GM12864 (cell line): Measurements from ENCODE around the gene OR8S1.
"Not testable (repeated sequence)": the region's sequence is repeated elsewhere in the genome, so short reads cannot be mapped to it uniquely, and the experiment has no call there.

Experiments used
- DNase-seq: peaks from one replicate; pipeline ENCODE4 v3.0.0-alpha.2; 2011; ENCODE audit warnings: low read depth
- H3K4me3 ChIP-seq: 2 replicates; pipeline ENCODE4 v1.5.1; 2011; ENCODE audit warnings: mild to moderate bottlenecking, low read depth, low read length, control low read depth
- TF ChIP-seq, protein P1 (sequence below): IDR thresholded peaks from 2 replicates; pipeline ENCODE4 v1.5.1; 2011; ENCODE audit warnings: low read depth, mild to moderate bottlenecking, moderate library complexity, low read length, control low read depth, inconsistent platforms; ENCODE audit errors: missing control alignments

The OR8S1 gene, protein sequence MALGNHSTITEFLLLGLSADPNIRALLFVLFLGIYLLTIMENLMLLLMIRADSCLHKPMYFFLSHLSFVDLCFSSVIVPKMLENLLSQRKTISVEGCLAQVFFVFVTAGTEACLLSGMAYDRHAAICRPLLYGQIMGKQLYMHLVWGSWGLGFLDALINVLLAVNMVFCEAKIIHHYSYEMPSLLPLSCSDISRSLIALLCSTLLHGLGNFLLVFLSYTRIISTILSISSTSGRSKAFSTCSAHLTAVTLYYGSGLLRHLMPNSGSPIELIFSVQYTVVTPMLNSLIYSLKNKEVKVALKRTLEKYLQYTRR

DNA sequence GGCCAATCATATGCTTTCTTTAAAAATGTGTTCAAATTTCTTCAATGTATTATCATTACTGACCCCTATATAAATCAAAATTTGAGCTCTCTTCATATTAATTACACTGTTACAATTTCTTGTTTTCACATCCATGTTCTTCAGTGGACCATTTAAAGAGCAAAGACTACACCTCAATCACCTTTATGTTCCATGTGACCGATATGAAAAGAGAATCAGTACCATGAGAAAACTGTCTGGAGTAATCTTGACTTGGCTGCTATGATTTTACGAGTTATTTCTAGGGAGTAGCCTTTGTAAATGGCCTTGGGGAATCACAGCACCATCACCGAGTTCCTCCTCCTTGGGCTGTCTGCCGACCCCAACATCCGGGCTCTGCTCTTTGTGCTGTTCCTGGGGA is at the start of gene OR8S1:
OR8S1 (plus strand) TSS at position 301 of the 400 bp plus-strand sequence; CDS start at position 301, 0 bp downstream.
- TF ChIP-seq, protein P1, sequence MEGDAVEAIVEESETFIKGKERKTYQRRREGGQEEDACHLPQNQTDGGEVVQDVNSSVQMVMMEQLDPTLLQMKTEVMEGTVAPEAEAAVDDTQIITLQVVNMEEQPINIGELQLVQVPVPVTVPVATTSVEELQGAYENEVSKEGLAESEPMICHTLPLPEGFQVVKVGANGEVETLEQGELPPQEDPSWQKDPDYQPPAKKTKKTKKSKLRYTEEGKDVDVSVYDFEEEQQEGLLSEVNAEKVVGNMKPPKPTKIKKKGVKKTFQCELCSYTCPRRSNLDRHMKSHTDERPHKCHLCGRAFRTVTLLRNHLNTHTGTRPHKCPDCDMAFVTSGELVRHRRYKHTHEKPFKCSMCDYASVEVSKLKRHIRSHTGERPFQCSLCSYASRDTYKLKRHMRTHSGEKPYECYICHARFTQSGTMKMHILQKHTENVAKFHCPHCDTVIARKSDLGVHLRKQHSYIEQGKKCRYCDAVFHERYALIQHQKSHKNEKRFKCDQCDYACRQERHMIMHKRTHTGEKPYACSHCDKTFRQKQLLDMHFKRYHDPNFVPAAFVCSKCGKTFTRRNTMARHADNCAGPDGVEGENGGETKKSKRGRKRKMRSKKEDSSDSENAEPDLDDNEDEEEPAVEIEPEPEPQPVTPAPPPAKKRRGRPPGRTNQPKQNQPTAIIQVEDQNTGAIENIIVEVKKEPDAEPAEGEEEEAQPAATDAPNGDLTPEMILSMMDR: no peak
- no peak within 1 kb of the TSS for H3K4me3 ChIP-seq

DNA sequence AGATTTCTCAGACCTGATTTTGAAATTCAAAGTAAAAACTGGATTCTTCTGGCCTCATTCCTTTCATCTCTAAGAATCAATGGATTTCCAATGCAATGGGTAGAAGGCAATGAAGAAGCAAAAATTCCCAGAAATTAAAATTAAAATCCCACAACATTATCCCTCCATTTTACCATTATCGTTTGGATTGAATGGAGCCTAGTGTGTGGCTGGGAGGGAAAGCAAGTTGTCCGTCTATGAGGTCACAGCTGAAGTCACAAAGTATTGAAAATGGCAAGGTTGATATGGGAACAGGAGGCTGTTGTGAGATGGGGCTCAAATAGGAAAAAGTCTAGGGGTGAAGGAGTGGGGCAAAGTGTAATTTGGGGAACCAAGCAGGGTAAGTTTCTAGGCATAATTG is 43.2 kb upstream of the OR8S1 start, which contains the start of gene C12orf54:
C12orf54 (plus strand) TSS at position 301 of the 400 bp plus-strand sequence. CDS start 799 bp downstream, outside the sequence.
- DNase-seq: no peak
- no peak within 1 kb of the TSS for H3K4me3 ChIP-seq
- TF ChIP-seq, protein P1: no peak

More for the DNA sequence above, at the start of gene OR8S1:
- no peak for DNase-seq

DNA sequence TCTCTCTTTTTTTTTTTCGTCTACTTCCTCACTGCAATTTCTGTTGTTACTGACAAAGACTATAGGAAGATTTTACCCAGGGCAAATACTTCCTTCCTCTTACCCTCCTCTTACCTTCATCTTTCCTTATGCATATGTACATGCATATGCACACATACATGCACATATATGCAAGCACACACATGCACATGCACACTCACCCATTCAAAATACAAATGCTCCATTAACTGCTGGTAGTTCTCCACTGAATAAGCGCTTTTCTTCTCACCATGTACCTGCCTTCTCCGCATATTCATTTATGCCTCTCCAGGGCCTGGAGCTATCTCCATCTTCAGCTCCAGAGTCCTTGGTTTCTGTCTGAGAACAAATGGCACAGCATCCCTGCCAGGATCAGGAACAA is 42.5 kb upstream of the OR8S1 start:
- H3K4me3 ChIP-seq: no peak overlapping the region
- no peak for DNase-seq
- TF ChIP-seq, protein P1: no peak

DNA sequence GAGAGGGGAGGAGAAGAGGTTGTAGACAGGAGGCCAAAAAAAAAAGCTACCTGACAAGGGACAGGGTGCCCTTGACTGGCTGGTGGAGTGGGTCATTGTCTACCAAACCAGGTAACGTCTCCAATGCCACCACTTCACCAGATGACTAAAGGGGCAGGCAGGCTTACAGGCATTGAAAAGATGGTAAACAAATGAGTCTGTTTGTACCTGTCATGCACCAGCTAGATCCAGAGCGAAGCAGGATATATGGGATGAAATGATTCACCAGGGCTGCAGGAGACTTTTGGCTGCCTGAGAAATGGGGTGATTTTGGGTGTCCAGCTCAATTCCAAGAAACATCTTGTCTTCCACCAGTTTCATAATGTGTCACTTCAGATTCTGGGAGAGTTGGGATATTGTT is 39.2 kb upstream of the OR8S1 start:
- TF ChIP-seq, protein P1: no peak
- DNase-seq: no peak
- no peak overlapping the region for H3K4me3 ChIP-seq

DNA sequence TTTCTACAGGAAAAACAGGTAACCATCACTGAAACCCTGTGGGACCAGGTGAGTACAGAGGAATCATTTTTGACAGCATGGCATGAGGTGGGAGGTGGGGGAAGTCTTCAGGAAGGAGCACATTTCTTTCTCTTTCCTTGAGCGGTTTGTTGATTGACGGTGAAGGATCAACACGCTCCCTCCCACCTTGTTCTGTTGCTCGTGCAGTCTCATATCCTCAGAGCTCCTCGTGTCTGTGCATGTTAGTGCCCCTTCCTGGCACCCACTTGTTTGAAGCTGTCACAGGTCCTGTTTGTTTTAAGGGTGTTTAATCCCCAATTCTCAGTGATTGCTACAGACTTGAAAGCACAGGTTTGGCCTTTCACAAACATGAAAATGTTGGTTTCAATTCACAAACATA is 38.8 kb upstream of the OR8S1 start:
- TF ChIP-seq, protein P1: no peak
- H3K4me3 ChIP-seq: no peak overlapping the region
- DNase-seq: no peak

DNA sequence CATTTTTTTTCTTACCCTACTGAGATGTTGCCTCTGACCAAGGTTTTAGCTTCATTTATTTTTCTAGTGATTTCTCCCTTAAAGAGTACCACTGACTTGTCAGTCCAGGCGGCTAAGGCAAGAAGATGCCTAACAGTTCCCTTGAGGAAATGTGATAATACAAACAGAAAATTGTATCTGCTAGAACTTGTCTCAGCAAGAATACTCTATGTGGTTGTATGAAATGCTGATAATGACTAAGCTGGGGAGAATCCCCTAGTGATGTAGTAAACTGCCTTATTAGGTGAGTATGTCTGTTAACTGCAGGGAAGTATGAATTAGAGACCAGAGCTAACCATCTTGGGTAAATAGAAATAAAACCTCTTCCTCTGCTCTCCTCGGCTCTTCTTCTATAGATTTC is 36.4 kb upstream of the OR8S1 start:
- H3K4me3 ChIP-seq: no peak overlapping the region
- TF ChIP-seq, protein P1: no peak
- peak; percentile 39 for DNase-seq

DNA sequence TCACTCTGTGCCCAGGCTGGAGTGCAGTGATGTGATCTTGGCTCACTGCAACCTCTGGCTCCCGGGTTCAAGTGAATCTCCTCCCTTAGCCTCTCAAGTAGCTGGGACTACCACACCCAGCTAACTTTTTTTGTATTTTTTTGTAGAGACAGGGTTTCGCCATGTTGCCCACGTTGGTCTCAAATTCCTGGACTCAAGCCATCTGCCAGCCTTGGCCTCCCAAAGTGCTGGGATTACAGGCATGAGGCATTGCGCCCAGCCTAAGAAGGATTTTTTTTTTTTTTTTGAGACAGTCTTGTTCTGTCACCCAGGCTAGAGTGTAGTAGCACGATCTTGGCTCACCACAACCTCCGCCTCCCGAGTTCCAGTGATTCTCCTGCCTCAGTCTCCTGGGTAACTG is 36.0 kb upstream of the OR8S1 start:
- H3K4me3 ChIP-seq, DNase-seq: not testable (repeated sequence)

DNA sequence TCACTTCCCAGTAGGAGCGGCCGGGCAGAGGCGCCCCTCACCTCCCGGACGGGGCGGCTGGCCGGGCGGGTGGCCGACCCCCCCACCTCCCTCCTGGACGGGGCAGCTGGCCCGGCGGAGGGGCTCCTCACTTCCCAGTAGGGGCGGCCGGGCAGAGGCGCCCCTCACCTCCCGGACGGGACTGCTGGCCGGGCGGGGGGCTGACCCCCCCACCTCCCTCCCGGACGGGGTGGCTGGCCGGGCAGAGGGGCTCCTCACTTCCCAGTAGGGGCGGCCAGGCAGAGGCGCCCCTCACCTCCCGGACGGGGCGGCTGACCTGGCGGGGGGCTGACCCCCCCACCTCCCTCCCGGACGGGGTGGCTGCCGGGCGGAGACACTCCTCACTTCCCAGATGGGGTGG is 25.2 kb upstream of the OR8S1 start:
- DNase-seq, H3K4me3 ChIP-seq: not testable (repeated sequence)

DNA sequence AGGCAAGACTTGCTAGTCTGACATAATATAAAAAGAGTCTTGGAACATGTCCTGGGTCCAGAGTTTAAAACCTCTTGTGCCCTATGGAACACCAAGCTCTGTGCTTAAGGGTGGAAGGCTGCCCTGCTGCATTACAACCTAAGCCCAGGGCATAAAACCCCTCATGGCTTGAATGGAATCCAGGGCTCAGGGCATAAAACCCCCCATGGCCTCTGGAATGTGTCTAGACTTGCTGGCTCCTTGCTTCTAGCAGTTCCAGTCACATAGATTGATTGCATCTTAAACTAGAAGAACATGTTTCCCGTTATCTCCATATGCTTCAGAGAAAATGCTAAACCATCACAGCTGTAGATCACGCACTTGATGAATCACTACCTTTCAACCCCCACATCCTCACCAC is 18.6 kb upstream of the OR8S1 start:
- H3K4me3 ChIP-seq, DNase-seq: not testable (repeated sequence)
